Smooth muscle cell (in vitro differentiated cells): ENCODE results near the gene MITF. TPM values are rescaled to one million over a fixed set of nuclear protein-coding genes. Genes with fewer than 3 reads are reported as not detected.

Experiments used
- DNase-seq: peaks from one replicate; lab custom pipeline; 2025; ENCODE audit not compliant: unreplicated experiment; lab: John Stamatoyannopoulos, UW
- H2AFZ ChIP-seq: fragments of 200-600 bp; sonication (generic); 2 replicates; pipeline ENCODE4 v1.6.0; 2016; ENCODE audit warnings: antibody characterized with exemption, low read depth, mild to moderate bottlenecking
- H3F3A ChIP-seq: fragments of 200-600 bp; sonication (generic); 2 replicates; pipeline ENCODE4 v1.6.0; 2017; ENCODE audit warnings: antibody characterized with exemption, low read depth
- H3K27ac ChIP-seq: fragments of 200-600 bp; sonication (generic); 2 replicates; pipeline ENCODE4 v1.5.1; 2016; ENCODE audit warnings: low read depth, mild to moderate bottlenecking
- H3K27me3 ChIP-seq: fragments of 200-600 bp; sonication (generic); 2 replicates; pipeline ENCODE4 v1.6.1; 2016; ENCODE audit warnings: low read depth, mild to moderate bottlenecking
- H3K36me3 ChIP-seq: fragments of 200-600 bp; sonication (generic); 2 replicates; pipeline ENCODE4 v1.5.1; 2016; ENCODE audit warnings: low read depth
- H3K4me1 ChIP-seq: fragments of 200-600 bp; sonication (generic); 2 replicates; pipeline ENCODE4 v1.5.1; 2016; ENCODE audit warnings: low read depth
- H3K4me2 ChIP-seq: fragments of 200-600 bp; sonication (generic); 2 replicates; pipeline ENCODE4 v1.6.0; 2016; ENCODE audit warnings: mild to moderate bottlenecking
- H3K4me3 ChIP-seq: fragments of 200-600 bp; sonication (generic); 2 replicates; pipeline ENCODE4 v1.5.1; 2016; ENCODE audit warnings: mild to moderate bottlenecking
- H3K79me2 ChIP-seq: fragments of 200-600 bp; sonication (generic); 2 replicates; pipeline ENCODE4 v1.6.0; 2016; ENCODE audit warnings: low read depth, mild to moderate bottlenecking
- H3K9ac ChIP-seq: fragments of 200-600 bp; sonication (generic); 2 replicates; pipeline ENCODE4 v1.6.0; 2016; ENCODE audit warnings: low read depth
- H3K9me3 ChIP-seq: fragments of 200-600 bp; sonication (generic); replicated peaks from 2 replicates; pipeline ENCODE4 v1.5.1; 2016; ENCODE audit warnings: low read depth
- H4K20me1 ChIP-seq: fragments of 200-600 bp; sonication (generic); 2 replicates; pipeline ENCODE4 v1.6.0; 2016; ENCODE audit warnings: low read depth
- CTCF ChIP-seq: fragments of 200-600 bp; sonication (generic); IDR thresholded peaks from 2 replicates; pipeline ENCODE4 v1.5.1; 2017; ENCODE audit warnings: borderline replicate concordance, mild to moderate bottlenecking, antibody characterized with exemption; ENCODE audit not compliant: insufficient read depth, poor library complexity, severe bottlenecking
- WGBS: methylation state at CpG from one replicate; pipeline ENCODE4 v1.1.7; 2016; ENCODE audit warnings: low lambda C conversion rate; 5-methylcytosine and 5-hydroxymethylcytosine counted together
- polyA plus RNA-seq: library from polyadenylated mRNA; unstranded; fragments of >200 nt; fragmentation: Nextera tagmentation; extraction: Ambion mirVana; gene quantifications from 2 replicates; pipeline ENCODE4 v1.2.1, GENCODE V29; 2016
- total RNA-seq: library from RNA; depleted of rRNA; stranded (reverse); fragments of >200 nt; gene quantifications from 2 replicates; pipeline ENCODE4 v1.2.3, GENCODE V29; 2014

Gene MITF
- total and polyA plus RNA-seq, 2 experiments from 2014 or later, result 2.3 to 3.1 TPM

GRCh38 chr3:69755795-69756194, 16.5 kb downstream of the MITF start:
- DNase-seq, result no peak
- no peak overlapping the region for H3K9ac ChIP-seq
- no peaks in the 10 kb centered on the region for H3K27me3 ChIP-seq
- no peak overlapping the region for H3K4me2 ChIP-seq
- no peaks in the 10 kb centered on the region for H3K79me2 ChIP-seq
- H4K20me1 ChIP-seq, result no peaks in the 10 kb centered on the region
- no peaks in the 10 kb centered on the region for H3K9me3 ChIP-seq
- H2AFZ ChIP-seq, result no peak overlapping the region
- H3K36me3 ChIP-seq, result no peaks in the 10 kb centered on the region
- H3K27ac ChIP-seq, result no peak overlapping the region
- TF ChIP-seq CTCF, result no peak
- 91% methylated on average over 1 of the region's 1 CpG for WGBS
- no peaks in the 10 kb centered on the region for H3F3A ChIP-seq
- no peak overlapping the region for H3K4me3 ChIP-seq
- H3K4me1 ChIP-seq, result no peaks in the 10 kb centered on the region

- Histone ChIP-seq H3K27me3 (no peaks in the 10 kb centered on the region), H3K36me3 (no peaks in the 10 kb centered on the region), H3K79me2 (no peaks in the 10 kb centered on the region), H3F3A (no peaks in the 10 kb centered on the region), H3K4me3 (no peak overlapping the region), H2AFZ (no peak overlapping the region), H3K4me2 (peak overlapping the region; percentile 64), H3K27ac (peak overlapping the region; percentile 62), H3K9ac (no peak overlapping the region), H3K9me3 (no peaks in the 10 kb centered on the region), H3K4me1 (peaks cover 20% of the 10 kb centered on the region), H4K20me1 (no peaks in the 10 kb centered on the region)
- WGBS, result 32% methylated on average over 2 of the region's 2 CpGs
- no peak for DNase-seq
- no peak for TF ChIP-seq CTCF
Measured at GRCh38 chr3:69761896-69762767, 22.9 kb downstream of the MITF start.

- WGBS, result 31% methylated on average over 1 of the region's 1 CpG
- no peak overlapping the region for H3K4me3 ChIP-seq
- DNase-seq, result no peak
- H3K36me3 ChIP-seq, result no peaks in the 10 kb centered on the region
- no peaks in the 10 kb centered on the region for H4K20me1 ChIP-seq
- TF ChIP-seq CTCF, result no peak
- H3K79me2 ChIP-seq, result no peaks in the 10 kb centered on the region
- H3K9me3 ChIP-seq, result no peaks in the 10 kb centered on the region
- no peak overlapping the region for H3K9ac ChIP-seq
- peak overlapping the region; percentile 64 for H3K4me2 ChIP-seq
- no peaks in the 10 kb centered on the region for H3K27me3 ChIP-seq
- H2AFZ ChIP-seq, result no peak overlapping the region
- H3K27ac ChIP-seq, result peak overlapping the region; percentile 62
- H3F3A ChIP-seq, result no peaks in the 10 kb centered on the region
- peaks cover 20% of the 10 kb centered on the region for H3K4me1 ChIP-seq
Measured at GRCh38 chr3:69762768-69763229, 23.5 kb downstream of the MITF start.
